Eye (tissue), 1 donor: Measurements from ENCODE around the gene C11orf24.
"Not testable (repeated sequence)": the region's sequence is repeated elsewhere in the genome, so short reads cannot be mapped to it uniquely, and the experiment has no call there.

Experiments
- DNase-seq: peaks from one replicate; pipeline ENCODE4 v3.0.0-alpha.2; 2015

The C11orf24 gene

GRCh38 chr11:68271781-68272608 lies at the start of gene C11orf24:
TSS of gene C11orf24 (minus strand) at chr11:68271973. CDS start at chr11:68263767, 8,206 bp downstream.
- peak; percentile 97 for DNase-seq

GRCh38 chr11:68317147-68317785 lies 45.5 kb upstream of the C11orf24 start:
- DNase-seq: no peak

GRCh38 chr11:68315171-68315920 lies 43.6 kb upstream of the C11orf24 start:
- DNase-seq: peak; percentile 57

- DNase-seq: peak; percentile 65
Observed at GRCh38 chr11:68314203-68315170, 42.7 kb upstream of the C11orf24 start.

GRCh38 chr11:68313574-68314202 lies 41.9 kb upstream of the C11orf24 start:
- DNase-seq: peak; percentile 78

- DNase-seq: peak; percentile 55
Observed at GRCh38 chr11:68312780-68313573, 41.2 kb upstream of the C11orf24 start.

GRCh38 chr11:68312117-68312779 lies 40.5 kb upstream of the C11orf24 start, which contains the start of gene LRP5:
TSS of gene LRP5 (plus strand) at chr11:68312591. CDS start at chr11:68312715, 124 bp downstream.
- DNase-seq: peak; percentile 54

- peak; percentile 44 for DNase-seq
Observed at GRCh38 chr11:68311160-68312116, 39.7 kb upstream of the C11orf24 start.

- DNase-seq: no peak
Observed at GRCh38 chr11:68309621-68310185, 37.9 kb upstream of the C11orf24 start.

- DNase-seq: no peak
Observed at GRCh38 chr11:68308068-68308467, 36.3 kb upstream of the C11orf24 start.

GRCh38 chr11:68306636-68307035 lies 34.9 kb upstream of the C11orf24 start:
- no peak for DNase-seq

- DNase-seq: no peak
Observed at GRCh38 chr11:68303982-68304780, 32.4 kb upstream of the C11orf24 start.

- no peak for DNase-seq
Observed at GRCh38 chr11:68303083-68303482, 31.3 kb upstream of the C11orf24 start.

GRCh38 chr11:68302670-68303069 lies 30.9 kb upstream of the C11orf24 start:
- DNase-seq: no peak

- DNase-seq: no peak
Observed at GRCh38 chr11:68302256-68302655, 30.5 kb upstream of the C11orf24 start.

GRCh38 chr11:68300076-68300830 lies 28.5 kb upstream of the C11orf24 start:
- no peak for DNase-seq

- not testable (repeated sequence) for DNase-seq
Observed at GRCh38 chr11:68299517-68299879, 27.7 kb upstream of the C11orf24 start.
